Measurements from ENCODE around the gene LAMA3. TPM values are rescaled to one million over a fixed set of nuclear protein-coding genes. Genes with fewer than 3 reads are reported as not detected.

Gene LAMA3
- total RNA-seq, 1 experiment from 2014 or later = 5.6 TPM

DNA sequence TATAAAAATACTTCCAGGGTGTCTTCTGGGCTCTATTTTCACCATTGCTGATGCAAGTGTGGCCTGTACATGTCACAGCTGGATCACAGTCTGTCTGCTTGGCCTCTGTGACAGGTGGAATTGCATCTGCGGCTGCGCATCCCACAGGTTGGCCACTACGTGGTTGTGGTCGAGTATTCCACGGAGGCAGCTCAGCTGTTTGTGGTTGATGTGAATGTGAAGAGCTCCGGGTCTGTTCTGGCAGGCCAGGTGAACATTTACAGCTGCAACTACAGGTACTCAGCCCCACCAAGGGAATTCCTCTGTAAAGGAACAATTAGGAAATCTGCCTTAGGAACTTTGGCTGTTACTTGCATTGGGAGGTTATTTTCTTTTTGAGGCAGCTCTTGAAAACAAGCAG, 144.5 kb downstream of the LAMA3 start:
- H3K4me1 ChIP-seq (ENCODE audit: control insufficient read depth in 1 of 2, insufficient read depth in 2 of 2, low read length in 2 of 2) = peaks cover 1 to 7% of the 10 kb centered on the region in 2 experiments; a peak in 3 of 4 replicates
- H2AFZ ChIP-seq (ENCODE audit: low read depth, low read length, poor library complexity, severe bottlenecking) = no peak overlapping the region
- H3K4me2 ChIP-seq (ENCODE audit: low read length) = no peak overlapping the region
- no peaks in the 10 kb centered on the region for H3K79me2 ChIP-seq (ENCODE audit: insufficient read depth, low read length)
- DNase-seq (ENCODE audit: low read depth, low spot score) (no peak), ATAC-seq (no peak)
- ChIA-PET CTCF (no interaction called here), POLR2A (no interaction called here), RAD21 (ENCODE audit: low non-redundant PET in 1 of 2, low total read pairs in 2 of 2, uncharacterized antibody in 2 of 2, unreplicated experiment in 2 of 2) (no interaction called here)
- H3K27me3 ChIP-seq (ENCODE audit: insufficient read depth, low read length) = no peaks in the 10 kb centered on the region
- no peaks in the 10 kb centered on the region for H3K9me3 ChIP-seq (ENCODE audit: control insufficient read depth in 1 of 2, insufficient read depth in 1 of 2, low read depth in 1 of 2, low read length in 2 of 2)
- no peaks in the 10 kb centered on the region for H3K36me3 ChIP-seq (ENCODE audit: control insufficient read depth in 1 of 2, insufficient read depth in 2 of 2, low read length in 2 of 2)
- no peak overlapping the region for H3K27ac ChIP-seq (ENCODE audit: low read depth, low read length)
- H4K20me1 ChIP-seq (ENCODE audit: insufficient read depth) = no peaks in the 10 kb centered on the region
- TF ChIP-seq ZNF274 (IDR thresholded peaks at IDR 0.05; ENCODE audit: low read depth, low read length) (no peak), ELF1 (IDR thresholded peaks at IDR 0.05; ENCODE audit: borderline replicate concordance, low read depth) (no peak), TCF7L2 (IDR thresholded peaks at IDR 0.05; ENCODE audit: borderline replicate concordance, extremely low read depth, insufficient read depth, insufficient read length) (no peak), EZH2phosphoT487 (IDR thresholded peaks at IDR 0.05; ENCODE audit: borderline replicate concordance) (no peak), YY1 (IDR thresholded peaks at IDR 0.05; ENCODE audit: extremely low read depth, insufficient replicate concordance, low read depth, low read length) (no peak), JUND (IDR thresholded peaks at IDR 0.05) (no peak), SRF (IDR thresholded peaks at IDR 0.05; ENCODE audit: low read depth) (no peak), POLR2AphosphoS5 (IDR thresholded peaks at IDR 0.05; ENCODE audit: low read depth, low read length) (no peak), SIN3A (IDR thresholded peaks at IDR 0.05; ENCODE audit: low read depth) (no peak), CEBPB (IDR thresholded peaks at IDR 0.05; ENCODE audit: low read depth) (no peak)
- TF ChIP-seq, protein P1, sequence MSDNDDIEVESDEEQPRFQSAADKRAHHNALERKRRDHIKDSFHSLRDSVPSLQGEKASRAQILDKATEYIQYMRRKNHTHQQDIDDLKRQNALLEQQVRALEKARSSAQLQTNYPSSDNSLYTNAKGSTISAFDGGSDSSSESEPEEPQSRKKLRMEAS (IDR thresholded peaks at IDR 0.05) = no peak
- no TSS peak for BruUV-seq (replicated peaks)
- no peaks in the 10 kb centered on the region for H3K9me2 ChIP-seq (ENCODE audit: insufficient read depth)
- H3K4me3 ChIP-seq (replicated peaks in 1 of 2; ENCODE audit: low read depth in 1 of 2, low read length in 2 of 2) = no peak overlapping the region
- intact Hi-C loops (cut with micrococcal nuclease) = loop anchor here (2.0 kb wide), 1 partner anchor 21 kb away; no protein-coding TSS in a partner anchor
- no peak overlapping the region for H3K9ac ChIP-seq (ENCODE audit: low read length)

DNA sequence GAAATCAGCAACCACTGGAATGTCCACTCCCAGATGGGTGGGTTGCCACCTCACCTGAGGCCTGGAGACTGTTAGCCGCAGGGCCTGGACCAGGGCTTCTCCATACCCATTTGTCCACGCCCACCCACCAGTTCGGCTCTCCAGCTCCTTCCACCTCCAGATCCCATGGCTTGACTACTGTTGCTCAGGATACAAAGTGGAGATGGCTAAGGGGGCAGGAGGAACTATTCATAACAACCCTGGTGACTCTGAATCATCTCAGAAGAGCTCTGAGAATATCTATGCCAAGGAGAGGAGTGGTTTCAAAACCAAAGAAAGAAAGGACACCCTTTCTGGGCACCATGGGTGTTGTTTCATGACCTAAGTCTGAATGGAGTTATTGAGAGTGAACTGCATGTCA, 145.8 kb downstream of the LAMA3 start:
- H3K79me2 ChIP-seq (ENCODE audit: insufficient read depth, low read length) = no peaks in the 10 kb centered on the region
- ChIA-PET CTCF (no interaction called here), RAD21 (ENCODE audit: low non-redundant PET in 1 of 2, low total read pairs in 2 of 2, uncharacterized antibody in 2 of 2, unreplicated experiment in 2 of 2) (no interaction called here), POLR2A (no interaction called here)
- H3K27me3 ChIP-seq (ENCODE audit: insufficient read depth, low read length) = no peaks in the 10 kb centered on the region
- BruUV-seq (replicated peaks) = no TSS peak
- DNase-seq (ENCODE audit: low read depth, low spot score) = no peak
- H3K9me3 ChIP-seq (ENCODE audit: control insufficient read depth in 1 of 2, insufficient read depth in 1 of 2, low read depth in 1 of 2, low read length in 2 of 2) = no peaks in the 10 kb centered on the region
- no peaks in the 10 kb centered on the region for H3K36me3 ChIP-seq (ENCODE audit: control insufficient read depth in 1 of 2, insufficient read depth in 2 of 2, low read length in 2 of 2)
- intact Hi-C loops (cut with micrococcal nuclease) = no loop called here
- no peak overlapping the region for H3K9ac ChIP-seq (ENCODE audit: low read length)
- ATAC-seq = no peak
- H3K27ac ChIP-seq (ENCODE audit: low read depth, low read length) = no peak overlapping the region
- H3K4me3 ChIP-seq (replicated peaks in 1 of 2; ENCODE audit: low read depth in 1 of 2, low read length in 2 of 2) = no peak overlapping the region
- no peaks in the 10 kb centered on the region for H3K4me1 ChIP-seq (ENCODE audit: control insufficient read depth in 1 of 2, insufficient read depth in 2 of 2, low read length in 2 of 2)
- no peak overlapping the region for H3K4me2 ChIP-seq (ENCODE audit: low read length)
- TF ChIP-seq ZFX (IDR thresholded peaks at IDR 0.05) (no peak), SIN3A (IDR thresholded peaks at IDR 0.05; ENCODE audit: low read depth) (no peak), SRF (IDR thresholded peaks at IDR 0.05; ENCODE audit: low read depth) (no peak), ELF1 (IDR thresholded peaks at IDR 0.05; ENCODE audit: borderline replicate concordance, low read depth) (no peak)
- TF ChIP-seq, protein P2, sequence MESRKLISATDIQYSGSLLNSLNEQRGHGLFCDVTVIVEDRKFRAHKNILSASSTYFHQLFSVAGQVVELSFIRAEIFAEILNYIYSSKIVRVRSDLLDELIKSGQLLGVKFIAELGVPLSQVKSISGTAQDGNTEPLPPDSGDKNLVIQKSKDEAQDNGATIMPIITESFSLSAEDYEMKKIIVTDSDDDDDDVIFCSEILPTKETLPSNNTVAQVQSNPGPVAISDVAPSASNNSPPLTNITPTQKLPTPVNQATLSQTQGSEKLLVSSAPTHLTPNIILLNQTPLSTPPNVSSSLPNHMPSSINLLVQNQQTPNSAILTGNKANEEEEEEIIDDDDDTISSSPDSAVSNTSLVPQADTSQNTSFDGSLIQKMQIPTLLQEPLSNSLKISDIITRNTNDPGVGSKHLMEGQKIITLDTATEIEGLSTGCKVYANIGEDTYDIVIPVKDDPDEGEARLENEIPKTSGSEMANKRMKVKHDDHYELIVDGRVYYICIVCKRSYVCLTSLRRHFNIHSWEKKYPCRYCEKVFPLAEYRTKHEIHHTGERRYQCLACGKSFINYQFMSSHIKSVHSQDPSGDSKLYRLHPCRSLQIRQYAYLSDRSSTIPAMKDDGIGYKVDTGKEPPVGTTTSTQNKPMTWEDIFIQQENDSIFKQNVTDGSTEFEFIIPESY (IDR thresholded peaks at IDR 0.05; ENCODE audit: extremely low read depth, insufficient replicate concordance, low read length) = no peak
- no peaks in the 10 kb centered on the region for H4K20me1 ChIP-seq (ENCODE audit: insufficient read depth)
- H2AFZ ChIP-seq (ENCODE audit: low read depth, low read length, poor library complexity, severe bottlenecking) = no peak overlapping the region
- H3K9me2 ChIP-seq (ENCODE audit: insufficient read depth) = no peaks in the 10 kb centered on the region

All from HCT116 (cell line).